B cell (primary cell): Measurements from ENCODE around the gene ZFP1.

Source experiments
- EZH2 ChIP-seq: IDR thresholded peaks from 2 replicates; pipeline ENCODE4 v1.6.1; 2012; ENCODE audit warnings: borderline replicate concordance, low read depth, mild to moderate bottlenecking, moderate library complexity, low read length; ENCODE audit not compliant: insufficient read depth, poor library complexity, severe bottlenecking
- TF ChIP-seq, protein P1 (sequence below): fragments of 200-600 bp; IDR thresholded peaks from one replicate; pipeline ENCODE4 v1.8.0; 2022; ENCODE audit warnings: antibody characterized with exemption, mild to moderate bottlenecking

DNA sequence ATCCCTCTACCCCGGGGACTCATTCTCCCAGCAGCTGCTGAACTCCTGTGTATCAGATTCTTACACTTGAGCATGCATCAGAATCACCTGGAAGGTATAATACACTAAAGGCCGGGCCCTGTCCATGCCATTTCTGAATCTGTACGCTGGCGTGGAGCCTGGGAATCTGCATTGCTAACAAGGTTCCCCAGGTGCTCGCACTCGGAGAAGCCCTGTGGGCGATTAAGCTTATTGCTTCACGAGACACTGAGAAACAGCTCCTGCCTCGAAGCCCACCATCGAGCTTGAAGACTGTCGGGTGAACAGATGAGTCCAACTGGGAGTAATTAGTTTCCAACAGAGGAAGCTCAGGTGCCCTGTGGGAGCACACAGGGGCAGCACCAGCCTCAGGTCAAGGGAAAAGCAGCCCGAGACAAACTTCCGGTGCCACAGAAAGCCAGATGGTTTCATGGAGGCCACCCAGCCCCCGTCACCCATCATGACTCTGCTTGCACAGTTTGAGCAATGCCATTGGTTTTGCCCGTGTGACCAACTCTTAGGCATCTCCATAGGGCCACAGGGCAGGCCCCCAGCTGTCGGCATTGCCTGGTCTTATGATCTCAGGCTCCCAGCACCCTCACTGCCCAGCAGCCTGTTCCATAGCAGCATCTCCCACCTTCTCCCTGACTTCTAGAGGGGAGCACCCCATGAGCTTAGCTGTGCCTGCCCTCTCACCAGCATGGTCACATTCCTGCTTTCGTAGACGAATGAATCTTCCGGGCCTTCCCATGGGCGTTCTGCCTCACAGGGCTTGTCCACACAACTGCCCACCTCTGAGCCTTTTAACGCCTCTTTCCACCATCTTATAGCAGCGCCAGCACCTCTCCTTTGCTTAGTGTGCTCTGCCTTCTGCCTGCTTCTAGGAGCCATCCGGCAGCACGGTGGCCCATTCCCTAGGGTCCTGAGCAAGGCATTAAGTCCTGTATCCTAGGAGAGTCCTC is 47.8 kb downstream of the ZFP1 start:
- TF ChIP-seq, protein P1, sequence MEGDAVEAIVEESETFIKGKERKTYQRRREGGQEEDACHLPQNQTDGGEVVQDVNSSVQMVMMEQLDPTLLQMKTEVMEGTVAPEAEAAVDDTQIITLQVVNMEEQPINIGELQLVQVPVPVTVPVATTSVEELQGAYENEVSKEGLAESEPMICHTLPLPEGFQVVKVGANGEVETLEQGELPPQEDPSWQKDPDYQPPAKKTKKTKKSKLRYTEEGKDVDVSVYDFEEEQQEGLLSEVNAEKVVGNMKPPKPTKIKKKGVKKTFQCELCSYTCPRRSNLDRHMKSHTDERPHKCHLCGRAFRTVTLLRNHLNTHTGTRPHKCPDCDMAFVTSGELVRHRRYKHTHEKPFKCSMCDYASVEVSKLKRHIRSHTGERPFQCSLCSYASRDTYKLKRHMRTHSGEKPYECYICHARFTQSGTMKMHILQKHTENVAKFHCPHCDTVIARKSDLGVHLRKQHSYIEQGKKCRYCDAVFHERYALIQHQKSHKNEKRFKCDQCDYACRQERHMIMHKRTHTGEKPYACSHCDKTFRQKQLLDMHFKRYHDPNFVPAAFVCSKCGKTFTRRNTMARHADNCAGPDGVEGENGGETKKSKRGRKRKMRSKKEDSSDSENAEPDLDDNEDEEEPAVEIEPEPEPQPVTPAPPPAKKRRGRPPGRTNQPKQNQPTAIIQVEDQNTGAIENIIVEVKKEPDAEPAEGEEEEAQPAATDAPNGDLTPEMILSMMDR = no peak
- TF ChIP-seq EZH2 = no peak
